RWPE2 (cell line): ENCODE measurements around the gene MYO6.

Experiments used
- ATAC-seq: fragments of 200-7000 bp; cut with Tn5 transposase; 3 replicates; pipeline ENCODE4 v1.9.1; 2021; ENCODE audit warnings: low read depth
- DNase-seq: peaks from one replicate; pipeline ENCODE4 v3.0.0-alpha.2; 2020; ENCODE audit warnings: low spot score
- H3K27ac ChIP-seq: fragments of 450-650 bp; 2 replicates; pipeline ENCODE4 v1.5.1; 2017; ENCODE audit warnings: mild to moderate bottlenecking; ENCODE audit not compliant: poor library complexity, severe bottlenecking
- H3K27me3 ChIP-seq: fragments of 250-450 bp; sonication (Bioruptor Pico); 2 replicates; pipeline ENCODE4 v1.5.1; 2021; ENCODE audit warnings: mild to moderate bottlenecking, moderate library complexity; ENCODE audit not compliant: insufficient read depth, poor library complexity, severe bottlenecking
- H3K36me3 ChIP-seq: fragments of 250-450 bp; sonication (Bioruptor Pico); 2 replicates; pipeline ENCODE4 v1.5.1; 2020; ENCODE audit warnings: low read depth, mild to moderate bottlenecking, moderate library complexity
- H3K4me1 ChIP-seq: fragments of 250-450 bp; sonication (Bioruptor Pico); 2 replicates; pipeline ENCODE4 v1.5.1; 2021; ENCODE audit warnings: mild to moderate bottlenecking, moderate library complexity; ENCODE audit not compliant: insufficient read depth, poor library complexity, severe bottlenecking
- H3K4me3 ChIP-seq: fragments of 250-450 bp; sonication (Bioruptor Pico); 2 replicates; pipeline ENCODE4 v1.5.1; 2021; ENCODE audit warnings: mild to moderate bottlenecking, moderate library complexity; ENCODE audit not compliant: severe bottlenecking
- H3K9me3 ChIP-seq: fragments of 250-450 bp; sonication (Bioruptor Pico); 2 replicates; pipeline ENCODE4 v1.5.1; 2021; ENCODE audit warnings: mild to moderate bottlenecking, moderate library complexity; ENCODE audit not compliant: severe bottlenecking
- CTCF ChIP-seq: fragments of 450-650 bp; IDR thresholded peaks from one replicate; pipeline ENCODE4 v1.5.1; 2017; ENCODE audit warnings: mild to moderate bottlenecking, moderate library complexity; ENCODE audit not compliant: poor library complexity, severe bottlenecking

MYO6 gene

GRCh38 chr6:75775219-75775618 is 26.2 kb downstream of the MYO6 start:
- Histone ChIP-seq H3K4me3 (no peak overlapping the region), H3K4me1 (no peaks in the 10 kb centered on the region), H3K27me3 (no peaks in the 10 kb centered on the region), H3K9me3 (no peaks in the 10 kb centered on the region), H3K27ac (no peak overlapping the region), H3K36me3 (no peaks in the 10 kb centered on the region)
- no peak for ATAC-seq
- TF ChIP-seq CTCF = no peak
- DNase-seq = no peak

- H3K36me3 ChIP-seq = no peaks in the 10 kb centered on the region
- H3K27me3 ChIP-seq = no peaks in the 10 kb centered on the region
- ATAC-seq (no peak), DNase-seq (no peak)
- H3K4me3 ChIP-seq = no peak overlapping the region
- no peak for TF ChIP-seq CTCF
- H3K9me3 ChIP-seq = no peaks in the 10 kb centered on the region
- no peak overlapping the region for H3K27ac ChIP-seq
- H3K4me1 ChIP-seq = no peaks in the 10 kb centered on the region
Observed at GRCh38 chr6:75776461-75776860, 27.4 kb downstream of the MYO6 start.

DNA sequence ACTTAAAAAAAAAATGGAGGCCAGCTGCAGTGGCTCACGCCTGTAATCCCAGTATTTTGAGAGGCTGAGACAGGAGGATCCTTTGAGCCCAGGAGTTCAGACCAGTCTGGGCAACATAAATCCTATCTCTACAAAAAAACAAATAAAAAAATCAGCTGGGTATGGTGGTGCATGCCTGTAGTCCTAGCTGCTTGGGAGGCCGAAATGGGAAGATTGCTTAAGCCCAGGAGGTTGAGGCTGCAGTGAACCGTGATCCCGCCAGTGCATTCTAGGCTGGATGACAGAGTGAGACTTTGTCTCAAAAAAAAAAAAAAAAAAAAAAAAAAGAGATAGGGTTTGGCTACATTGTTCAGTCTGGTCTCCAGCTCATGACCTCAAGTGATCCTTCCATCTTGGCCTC is 29.7 kb downstream of the MYO6 start:
- H3K4me3 ChIP-seq = no peak overlapping the region
- no peaks in the 10 kb centered on the region for H3K4me1 ChIP-seq
- H3K9me3 ChIP-seq = no peaks in the 10 kb centered on the region
- no peak overlapping the region for H3K27ac ChIP-seq
- DNase-seq (no peak), ATAC-seq (no peak)
- no peaks in the 10 kb centered on the region for H3K27me3 ChIP-seq
- H3K36me3 ChIP-seq = no peaks in the 10 kb centered on the region
- no peak for TF ChIP-seq CTCF

GRCh38 chr6:75786152-75786551 is 37.1 kb downstream of the MYO6 start:
- Histone ChIP-seq H3K36me3 (no peaks in the 10 kb centered on the region), H3K4me3 (no peak overlapping the region), H3K4me1 (peaks cover 1% of the 10 kb centered on the region), H3K27ac (no peak overlapping the region), H3K9me3 (no peaks in the 10 kb centered on the region), H3K27me3 (no peaks in the 10 kb centered on the region)
- DNase-seq (no peak), ATAC-seq (no peak)
- TF ChIP-seq CTCF = no peak

GRCh38 chr6:75788894-75789293 is 39.9 kb downstream of the MYO6 start:
- Histone ChIP-seq H3K27me3 (no peaks in the 10 kb centered on the region), H3K4me3 (no peak overlapping the region), H3K27ac (no peak overlapping the region), H3K36me3 (no peaks in the 10 kb centered on the region), H3K9me3 (no peaks in the 10 kb centered on the region), H3K4me1 (peaks cover 8% of the 10 kb centered on the region)
- no peak for ATAC-seq
- DNase-seq = no peak
- no peak for TF ChIP-seq CTCF
